Measurements from ENCODE around the gene C11orf91. TPM values are rescaled to one million over a fixed set of nuclear protein-coding genes. Genes with fewer than 3 reads are reported as not detected.

The C11orf91 gene
- total and polyA plus RNA-seq, 2 of the 8 experiments (the other 6 are each of a cell fraction or from before 2014, with no cell fraction given) = not detected

DNA sequence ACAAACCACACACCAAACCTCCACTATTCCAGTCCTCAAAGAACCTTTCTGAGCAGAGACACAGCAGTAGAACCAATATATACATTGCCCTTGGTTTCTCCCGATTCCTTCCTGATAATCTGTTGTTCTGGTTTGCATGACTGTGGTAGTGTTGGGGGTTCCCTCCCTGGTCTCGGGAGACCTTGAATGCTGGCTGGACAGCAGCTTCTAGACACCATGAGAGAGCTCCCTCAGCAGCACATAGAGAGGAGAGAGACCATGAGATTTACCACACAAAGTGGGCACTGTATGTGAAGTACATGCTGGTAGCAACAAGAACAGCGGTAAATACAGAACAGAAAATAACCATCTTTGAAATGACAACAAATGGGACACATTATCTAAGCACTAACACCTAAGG, 2.6 kb downstream of the C11orf91 start (continued):
- TF ChIP-seq CTBP2 (IDR thresholded peaks at IDR 0.05; ENCODE audit: borderline replicate concordance, insufficient read depth, insufficient read length, low read length) = no peak
- TF ChIP-seq, protein P1, sequence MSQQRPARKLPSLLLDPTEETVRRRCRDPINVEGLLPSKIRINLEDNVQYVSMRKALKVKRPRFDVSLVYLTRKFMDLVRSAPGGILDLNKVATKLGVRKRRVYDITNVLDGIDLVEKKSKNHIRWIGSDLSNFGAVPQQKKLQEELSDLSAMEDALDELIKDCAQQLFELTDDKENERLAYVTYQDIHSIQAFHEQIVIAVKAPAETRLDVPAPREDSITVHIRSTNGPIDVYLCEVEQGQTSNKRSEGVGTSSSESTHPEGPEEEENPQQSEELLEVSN (IDR thresholded peaks at IDR 0.05) = no peak
- TF ChIP-seq CEBPB (IDR thresholded peaks at IDR 0.05; ENCODE audit: low read depth, low read length) = no peak
- no peak for TF ChIP-seq RNF2 (IDR thresholded peaks at IDR 0.05; ENCODE audit: borderline replicate concordance, low read depth, low read length, missing control alignments, poor library complexity, severe bottlenecking)

All from H1 (cell line).